ENCODE results near the gene PHACTR3. TPM values are rescaled to one million over a fixed set of nuclear protein-coding genes. Genes with fewer than 3 reads are reported as not detected.
A peak's percentile ranks its signal among the peaks of the same experiment; 100 is the strongest.

PHACTR3 gene
- total RNA-seq, 6 donors from 2014 or later: 5.5 to 30.8 (median 11.4) TPM

GRCh38 chr20:59623583-59623982 lies 19.2 kb downstream of the PHACTR3 start:
- no peaks in the 10 kb centered on the region for H3K36me3 ChIP-seq
- TF ChIP-seq EP300 (IDR thresholded peaks at IDR 0.05) (no peak), CTCF (IDR thresholded peaks at IDR 0.05) (no peak), POLR2AphosphoS5 (IDR thresholded peaks at IDR 0.05) (no peak), POLR2A (IDR thresholded peaks at IDR 0.05) (no peak)
- no peak overlapping the region for H3K4me3 ChIP-seq
- H3K27me3 ChIP-seq: peaks cover 0 to 5% (median 0%) of the 10 kb centered on the region in 4 donors
- H3K27ac ChIP-seq: no peak overlapping the region
- ATAC-seq (ENCODE audit: low FRiP score in 2 of 2): no peak
- no peaks in the 10 kb centered on the region for H3K9me3 ChIP-seq
- 80 to 86% methylated on average over 9 of the region's 9 CpGs for WGBS, 2 donors
- H3K4me1 ChIP-seq: no peaks in the 10 kb centered on the region
- peak in 1 of 2 donors; percentile 32 for DNase-seq

DNA sequence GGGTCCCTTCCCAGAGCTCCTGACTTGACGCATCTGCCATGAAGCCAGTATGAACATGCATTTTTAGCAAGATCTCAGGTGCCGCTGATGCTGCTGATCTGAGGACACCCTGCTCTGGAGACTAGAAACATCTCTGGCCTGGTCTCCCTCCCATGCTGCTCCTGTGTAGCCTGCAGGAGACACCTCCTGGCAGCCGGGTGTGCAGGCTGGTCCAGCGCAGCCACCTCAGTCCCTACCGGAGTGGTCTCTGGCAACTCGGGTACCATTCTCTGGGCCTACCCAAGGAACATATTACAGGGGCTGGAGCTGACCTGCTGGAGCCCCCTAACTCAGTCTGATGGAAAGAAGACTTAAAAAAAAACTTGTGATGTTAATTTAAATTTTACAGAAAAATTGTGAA lies 20.1 kb downstream of the PHACTR3 start:
- Histone ChIP-seq H3K9me3 (no peaks in the 10 kb centered on the region), H3K27ac (no peak overlapping the region), H3K4me3 (no peak overlapping the region), H3K27me3 (peaks cover 0 to 5% (median 0%) of the 10 kb centered on the region in 4 donors), H3K36me3 (no peaks in the 10 kb centered on the region), H3K4me1 (no peaks in the 10 kb centered on the region)
- DNase-seq (no peak), ATAC-seq (ENCODE audit: low FRiP score in 2 of 2) (no peak)
- WGBS, 2 donors: 89% methylated on average over 5 to 6 of the region's 6 CpGs
- TF ChIP-seq EP300 (IDR thresholded peaks at IDR 0.05) (no peak), CTCF (IDR thresholded peaks at IDR 0.05) (no peak), POLR2AphosphoS5 (IDR thresholded peaks at IDR 0.05) (no peak), POLR2A (IDR thresholded peaks at IDR 0.05) (no peak)

DNA sequence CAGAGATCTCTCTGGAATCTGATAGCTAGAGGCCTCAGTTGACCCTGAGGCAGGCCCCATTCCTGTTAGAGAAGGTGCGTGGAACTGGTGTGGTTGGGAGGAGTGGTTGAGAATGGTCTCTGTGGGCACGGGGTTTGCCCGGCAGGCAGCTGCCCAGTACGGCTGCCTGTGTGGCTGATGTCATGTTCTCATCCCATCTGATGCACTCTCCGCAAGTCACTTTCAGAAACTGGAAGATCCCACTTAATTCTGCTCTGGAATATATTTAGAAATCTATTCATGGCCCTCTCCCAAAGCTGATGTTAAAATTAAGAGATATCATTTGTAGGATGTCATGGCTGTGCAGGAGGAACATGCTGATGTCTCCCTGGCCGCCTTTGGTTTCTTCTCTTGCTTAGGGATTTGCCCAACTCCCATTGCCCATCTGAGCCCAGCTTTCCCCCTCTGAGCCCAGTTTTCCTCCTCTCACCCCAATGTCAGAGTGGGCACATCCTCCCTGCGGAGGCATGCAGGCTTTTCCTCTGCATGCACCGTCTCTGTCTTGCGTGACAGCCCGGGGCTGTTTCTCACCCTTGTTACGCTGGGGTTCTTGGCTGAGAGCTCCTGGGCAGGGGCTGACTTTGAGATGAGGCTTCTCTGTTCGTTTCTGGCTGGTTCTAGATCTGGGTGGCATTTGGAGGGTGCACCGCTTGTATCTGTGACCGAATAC lies 21.0 kb downstream of the PHACTR3 start:
- H3K27me3 ChIP-seq: peaks cover 0 to 5% (median 0%) of the 10 kb centered on the region in 4 donors
- ATAC-seq (ENCODE audit: low FRiP score in 2 of 2): no peak

GRCh38 chr20:59627298-59627697 lies 23.0 kb downstream of the PHACTR3 start:
- DNase-seq (no peak), ATAC-seq (ENCODE audit: low FRiP score in 2 of 2) (no peak)
- no peak overlapping the region for H3K4me3 ChIP-seq
- TF ChIP-seq CTCF (IDR thresholded peaks at IDR 0.05) (no peak), EP300 (IDR thresholded peaks at IDR 0.05) (no peak), POLR2A (IDR thresholded peaks at IDR 0.05) (no peak), POLR2AphosphoS5 (IDR thresholded peaks at IDR 0.05) (no peak)
- H3K9me3 ChIP-seq: no peaks in the 10 kb centered on the region
- WGBS, 2 donors: 69 to 80% methylated on average over 3 of the region's 3 CpGs
- H3K27me3 ChIP-seq: peaks cover 0 to 5% (median 0%) of the 10 kb centered on the region in 4 donors
- H3K36me3 ChIP-seq: no peaks in the 10 kb centered on the region
- no peaks in the 10 kb centered on the region for H3K4me1 ChIP-seq
- no peak overlapping the region for H3K27ac ChIP-seq

More for the DNA sequence above, 21.0 kb downstream of the PHACTR3 start:
- 80 to 89% methylated on average over 11 to 14 of the region's 14 CpGs for WGBS, 2 donors
- Histone ChIP-seq H3K4me3 (no peak overlapping the region), H3K27ac (no peak overlapping the region), H3K36me3 (no peaks in the 10 kb centered on the region), H3K9me3 (no peaks in the 10 kb centered on the region), H3K4me1 (no peaks in the 10 kb centered on the region)
- TF ChIP-seq POLR2A (IDR thresholded peaks at IDR 0.05) (no peak), EP300 (IDR thresholded peaks at IDR 0.05) (no peak), POLR2AphosphoS5 (IDR thresholded peaks at IDR 0.05) (no peak), CTCF (IDR thresholded peaks at IDR 0.05) (no peak)
- no peak for DNase-seq

GRCh38 chr20:59628171-59628570 lies 23.8 kb downstream of the PHACTR3 start:
- peaks cover 0 to 5% (median 0%) of the 10 kb centered on the region in 4 donors for H3K27me3 ChIP-seq

More at GRCh38 chr20:59628171-59628570, 23.8 kb downstream of the PHACTR3 start:
- H3K4me3 ChIP-seq: no peak overlapping the region
- no peak for ATAC-seq (ENCODE audit: low FRiP score in 2 of 2)
- DNase-seq: peak in 1 of 2 donors; percentile 55
- no peaks in the 10 kb centered on the region for H3K4me1 ChIP-seq
- no peaks in the 10 kb centered on the region for H3K36me3 ChIP-seq
- TF ChIP-seq CTCF (IDR thresholded peaks at IDR 0.05) (no peak), EP300 (IDR thresholded peaks at IDR 0.05) (no peak), POLR2A (IDR thresholded peaks at IDR 0.05) (no peak), POLR2AphosphoS5 (IDR thresholded peaks at IDR 0.05) (no peak)
- WGBS, 2 donors: 70 to 73% methylated on average over 10 to 15 of the region's 15 CpGs
- H3K27ac ChIP-seq: no peak overlapping the region
- H3K9me3 ChIP-seq: no peaks in the 10 kb centered on the region
